GM19043 (cell line): Measurements from ENCODE around the gene ITSN1.
"Not testable (repeated sequence)": the region's sequence is repeated elsewhere in the genome, so short reads cannot be mapped to it uniquely, and the experiment has no call there.

Experiments
- ATAC-seq: cut with Tn5 transposase; IDR thresholded peaks from one replicate; pipeline ENCODE4 v1.9.1; 2021; ENCODE audit warnings: low read depth; ENCODE audit not compliant: unreplicated experiment

Gene ITSN1

GRCh38 chr21:33855190-33855589 is 212.9 kb downstream of the ITSN1 start:
- no peak for ATAC-seq

DNA sequence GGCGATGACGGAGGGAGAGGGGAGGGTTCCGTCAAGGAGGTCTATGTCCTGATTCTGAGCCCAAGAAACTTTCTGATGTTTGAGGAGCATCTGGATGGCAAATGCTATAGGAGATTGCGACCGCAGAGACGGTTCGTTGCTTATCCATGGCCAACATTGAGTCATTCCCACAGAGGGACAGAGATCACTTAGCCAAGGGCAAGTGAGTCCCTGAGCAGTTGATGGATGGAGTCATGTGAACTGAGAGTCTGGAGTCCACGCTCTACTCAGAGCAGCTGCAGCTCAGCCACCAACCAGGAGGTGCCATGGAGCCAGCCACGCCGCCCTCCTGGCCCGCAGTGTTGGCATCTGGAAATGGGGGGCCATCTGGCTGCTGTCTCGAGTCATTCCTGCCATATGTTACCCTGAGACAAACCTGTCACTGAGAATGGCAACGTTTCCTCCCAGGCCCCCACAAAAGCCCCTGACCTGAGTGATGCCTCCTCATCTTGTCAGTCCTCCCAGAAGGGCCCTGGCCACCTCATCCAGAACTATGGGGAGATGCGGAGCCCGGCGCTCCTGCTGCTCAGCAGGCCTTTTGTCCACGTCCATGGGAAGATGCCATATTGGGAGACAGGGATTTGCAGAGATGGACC is 214.7 kb downstream of the ITSN1 start:
- ATAC-seq, result no peak

- ATAC-seq, result no peak
These were observed 215.8 kb downstream of the ITSN1 start for GRCh38 chr21:33857846-33858666.

GRCh38 chr21:33858667-33859372 is 216.5 kb downstream of the ITSN1 start:
- ATAC-seq, result no peak

DNA sequence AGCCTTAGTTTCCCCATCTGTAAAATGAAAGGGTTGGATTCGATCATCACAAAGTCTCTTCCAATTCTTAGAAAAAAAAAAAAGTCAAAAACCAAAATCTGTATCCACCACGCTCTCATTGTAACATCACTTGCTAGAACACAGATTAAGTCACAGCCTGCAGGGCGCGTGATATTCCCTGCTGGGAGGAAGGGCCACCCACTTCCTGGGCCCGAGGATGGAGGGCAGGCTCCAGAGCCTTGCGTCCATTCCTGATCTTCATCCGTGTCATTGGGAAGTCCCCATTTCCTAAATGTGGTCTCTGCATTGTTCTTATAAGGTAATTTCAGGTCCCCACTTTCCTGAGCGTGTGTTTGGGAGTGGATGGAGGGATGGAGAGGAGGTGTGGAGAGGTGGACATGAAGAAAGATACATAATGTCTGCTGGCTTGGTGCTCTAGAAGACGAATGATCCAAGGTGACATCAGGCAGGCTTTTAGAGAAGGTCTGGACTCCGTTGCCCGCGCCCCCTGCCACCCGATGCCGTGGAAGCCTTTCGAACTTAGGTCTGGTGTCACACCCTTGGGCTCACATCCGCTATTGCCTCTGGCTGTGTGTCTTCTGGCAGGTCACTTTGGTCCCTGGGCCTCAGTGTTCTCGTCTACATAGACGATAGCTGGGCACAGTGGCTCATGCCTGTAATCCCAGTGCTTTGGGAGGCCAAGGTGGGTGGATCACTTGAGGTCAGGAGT is 217.2 kb downstream of the ITSN1 start:
- no peak for ATAC-seq

GRCh38 chr21:33860332-33860879 is 218.1 kb downstream of the ITSN1 start:
- ATAC-seq, result no peak

GRCh38 chr21:33861125-33861524 is 218.8 kb downstream of the ITSN1 start:
- no peak for ATAC-seq

GRCh38 chr21:33863191-33863590 is 220.9 kb downstream of the ITSN1 start:
- ATAC-seq, result not testable (repeated sequence)

DNA sequence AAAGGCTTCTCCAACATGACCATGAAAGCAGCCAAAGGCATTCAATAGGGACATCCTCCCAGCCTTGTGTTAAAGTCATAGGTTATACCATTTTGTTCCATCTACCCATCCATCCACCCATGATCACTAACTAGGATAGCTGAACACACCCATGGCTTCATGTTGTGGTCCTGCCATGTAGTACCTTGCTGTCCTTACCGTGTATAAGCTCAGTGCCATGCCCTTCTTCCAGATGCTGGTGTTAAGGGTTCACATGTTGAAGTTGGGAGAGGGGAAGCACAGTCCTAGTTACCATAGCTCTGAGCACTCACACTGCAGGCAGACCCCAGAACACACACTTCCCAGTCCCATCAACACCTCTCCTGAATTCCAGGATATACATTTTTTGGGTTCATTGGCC is 221.8 kb downstream of the ITSN1 start:
- ATAC-seq, result no peak

DNA sequence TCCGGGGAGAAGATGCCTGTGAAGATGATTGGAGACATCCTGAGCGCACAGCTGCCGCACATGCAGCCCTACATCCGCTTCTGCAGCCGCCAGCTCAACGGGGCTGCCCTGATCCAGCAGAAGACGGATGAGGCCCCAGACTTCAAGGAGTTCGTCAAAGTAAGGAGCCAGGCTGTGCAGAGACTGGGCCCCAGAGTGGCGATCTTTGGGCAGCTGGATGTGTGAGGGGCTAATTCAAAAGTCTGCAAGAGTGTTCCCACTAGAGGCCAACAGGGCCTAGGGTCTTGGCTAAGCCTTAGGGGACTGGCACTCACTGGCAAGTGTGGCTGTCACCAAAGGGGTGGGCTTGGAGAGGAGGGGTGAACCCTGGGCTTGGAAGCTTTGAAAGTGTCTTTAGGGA is 222.9 kb downstream of the ITSN1 start:
- ATAC-seq, result no peak

GRCh38 chr21:33865996-33866575 is 223.8 kb downstream of the ITSN1 start:
- ATAC-seq, result no peak

DNA sequence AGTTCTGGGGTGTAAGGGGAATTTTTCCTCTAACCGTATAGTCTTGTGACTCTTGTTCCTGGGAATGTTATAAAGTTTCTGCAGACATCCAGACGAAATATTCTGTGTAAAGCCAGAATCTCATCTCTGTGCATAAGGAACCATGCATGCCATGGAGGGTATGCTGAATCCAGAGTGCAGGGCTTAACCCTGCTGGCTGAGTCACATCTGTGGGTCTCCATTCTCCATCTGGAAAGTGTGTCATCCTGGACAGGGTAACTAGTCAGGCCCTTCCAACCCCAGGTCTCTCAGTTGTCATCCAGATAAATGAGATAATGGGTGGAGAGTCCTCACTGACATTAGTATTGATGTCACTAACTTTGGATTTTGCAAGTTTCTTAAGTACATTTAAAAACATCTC is 224.5 kb downstream of the ITSN1 start:
- no peak for ATAC-seq

- not testable (repeated sequence) for ATAC-seq
These were observed 225.6 kb downstream of the ITSN1 start for GRCh38 chr21:33867868-33868267.

GRCh38 chr21:33869873-33870272 is 227.6 kb downstream of the ITSN1 start:
- ATAC-seq, result no peak

DNA sequence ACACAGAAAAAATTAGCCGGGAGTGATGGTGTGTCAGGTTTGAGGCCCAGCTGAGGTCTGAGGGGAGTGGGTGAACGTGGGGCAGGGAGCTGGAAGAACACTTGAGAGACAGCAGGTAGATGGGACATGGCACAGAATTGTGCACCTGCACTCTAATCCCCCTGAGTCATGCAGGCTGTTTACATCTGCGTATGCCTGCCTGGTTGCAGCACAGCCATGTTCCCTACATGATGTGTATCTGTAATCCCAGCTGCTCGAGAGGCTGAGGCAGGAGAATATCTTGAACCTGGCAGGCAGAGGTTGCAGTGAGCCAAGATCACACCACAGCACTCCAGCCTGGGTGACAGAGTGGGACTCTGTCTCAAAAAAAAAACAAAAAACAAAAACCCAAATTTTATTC is 228.5 kb downstream of the ITSN1 start:
- ATAC-seq, result no peak

DNA sequence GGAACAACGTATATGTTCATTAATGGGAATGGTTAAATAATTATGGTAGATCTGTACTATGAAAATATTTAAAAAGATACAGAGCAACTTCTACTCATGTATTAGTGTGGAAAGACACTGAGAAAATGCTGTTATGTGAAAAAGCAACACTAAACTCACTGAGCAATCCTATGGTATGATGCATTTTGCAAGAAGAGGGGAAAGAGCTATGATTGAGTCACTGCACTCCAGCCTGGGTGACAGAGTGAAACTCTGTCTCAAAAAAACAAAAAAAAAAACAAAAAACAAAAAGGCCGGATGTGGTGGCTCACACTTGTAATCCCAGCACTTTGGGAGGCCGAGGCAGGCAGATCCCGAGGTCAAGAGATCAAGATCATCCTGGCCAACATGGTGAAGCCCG is 228.9 kb downstream of the ITSN1 start:
- ATAC-seq, result no peak

- ATAC-seq, result no peak
These were observed 230.7 kb downstream of the ITSN1 start for GRCh38 chr21:33872881-33873515.

GRCh38 chr21:33874161-33874560 is 231.9 kb downstream of the ITSN1 start:
- no peak for ATAC-seq

GRCh38 chr21:33875026-33875695 is 232.9 kb downstream of the ITSN1 start:
- no peak for ATAC-seq
